ENCODE results near the gene TMEM203.

GRCh38 chr9:137236936-137237421 is 31.5 kb upstream of the TMEM203 start:
- no peak for TF ChIP-seq CTCF (IDR thresholded peaks at IDR 0.05)
- TF ChIP-seq POLR2AphosphoS5 (IDR thresholded peaks at IDR 0.05) = no peak
